ENCODE measurements around the gene POGK.
A peak's percentile ranks its signal among the peaks of the same experiment; 100 is the strongest.
"Not testable (repeated sequence)": the region's sequence is repeated elsewhere in the genome, so short reads cannot be mapped to it uniquely, and the experiment has no call there.

The POGK gene

DNA sequence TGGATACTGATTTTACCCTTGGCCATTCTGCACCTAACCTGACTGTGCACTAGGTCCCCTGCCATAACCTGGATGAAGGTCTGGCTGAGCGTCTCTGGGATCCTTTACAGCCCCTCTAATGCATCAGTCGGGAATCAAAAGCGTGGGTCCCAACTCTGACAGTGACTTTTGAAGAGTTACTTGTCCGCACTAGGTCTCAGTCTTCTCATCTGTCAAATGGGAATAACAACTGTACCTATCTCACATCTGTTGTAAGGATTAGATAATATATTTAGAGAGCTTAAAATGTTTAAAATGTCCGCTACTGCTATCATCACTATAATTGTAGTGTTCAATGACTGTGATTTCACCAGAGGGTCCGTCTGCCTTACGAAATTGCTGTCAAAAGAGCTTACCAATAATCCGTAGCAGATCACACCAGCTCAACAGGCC lies 36.0 kb downstream of the POGK start:
- no peak for TF ChIP-seq EZH2phosphoT487 (conservative IDR thresholded peaks at IDR 0.05; ENCODE audit: low read length)
- TF ChIP-seq, protein P1, sequence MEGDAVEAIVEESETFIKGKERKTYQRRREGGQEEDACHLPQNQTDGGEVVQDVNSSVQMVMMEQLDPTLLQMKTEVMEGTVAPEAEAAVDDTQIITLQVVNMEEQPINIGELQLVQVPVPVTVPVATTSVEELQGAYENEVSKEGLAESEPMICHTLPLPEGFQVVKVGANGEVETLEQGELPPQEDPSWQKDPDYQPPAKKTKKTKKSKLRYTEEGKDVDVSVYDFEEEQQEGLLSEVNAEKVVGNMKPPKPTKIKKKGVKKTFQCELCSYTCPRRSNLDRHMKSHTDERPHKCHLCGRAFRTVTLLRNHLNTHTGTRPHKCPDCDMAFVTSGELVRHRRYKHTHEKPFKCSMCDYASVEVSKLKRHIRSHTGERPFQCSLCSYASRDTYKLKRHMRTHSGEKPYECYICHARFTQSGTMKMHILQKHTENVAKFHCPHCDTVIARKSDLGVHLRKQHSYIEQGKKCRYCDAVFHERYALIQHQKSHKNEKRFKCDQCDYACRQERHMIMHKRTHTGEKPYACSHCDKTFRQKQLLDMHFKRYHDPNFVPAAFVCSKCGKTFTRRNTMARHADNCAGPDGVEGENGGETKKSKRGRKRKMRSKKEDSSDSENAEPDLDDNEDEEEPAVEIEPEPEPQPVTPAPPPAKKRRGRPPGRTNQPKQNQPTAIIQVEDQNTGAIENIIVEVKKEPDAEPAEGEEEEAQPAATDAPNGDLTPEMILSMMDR (IDR thresholded peaks at IDR 0.05; ENCODE audit: insufficient read depth, low read length, poor library complexity, severe bottlenecking) = no peak
- Histone ChIP-seq H3K9ac (ENCODE audit: low read length) (peak overlapping the region; percentile 82), H3K4me2 (ENCODE audit: low read depth, low read length, poor library complexity, severe bottlenecking) (peak overlapping the region; percentile 98), H3K36me3 (ENCODE audit: low read length) (no peaks in the 10 kb centered on the region), H3K27ac (ENCODE audit: low read depth, low read length) (peak overlapping the region; percentile 73; the same call in 1 of the 2 replicates), H3K4me3 (ENCODE audit: insufficient read depth, low read length, poor library complexity, severe bottlenecking) (peak overlapping the region; percentile 72), H3K79me2 (ENCODE audit: insufficient read depth, low read length) (peaks cover 54% of the 10 kb centered on the region), H3K9me3 (ENCODE audit: insufficient read depth, low read length) (no peaks in the 10 kb centered on the region), H3F3A (ENCODE audit: insufficient read depth) (no peaks in the 10 kb centered on the region), H4K20me1 (ENCODE audit: low read depth, low read length) (no peaks in the 10 kb centered on the region), H2AFZ (ENCODE audit: low read depth, low read length, severe bottlenecking) (peak overlapping the region; percentile 77), H3K9me2 (replicated peaks; ENCODE audit: insufficient read depth, low read length) (no peaks in the 10 kb centered on the region), H3K27me3 (ENCODE audit: low read length) (no peaks in the 10 kb centered on the region)

DNA sequence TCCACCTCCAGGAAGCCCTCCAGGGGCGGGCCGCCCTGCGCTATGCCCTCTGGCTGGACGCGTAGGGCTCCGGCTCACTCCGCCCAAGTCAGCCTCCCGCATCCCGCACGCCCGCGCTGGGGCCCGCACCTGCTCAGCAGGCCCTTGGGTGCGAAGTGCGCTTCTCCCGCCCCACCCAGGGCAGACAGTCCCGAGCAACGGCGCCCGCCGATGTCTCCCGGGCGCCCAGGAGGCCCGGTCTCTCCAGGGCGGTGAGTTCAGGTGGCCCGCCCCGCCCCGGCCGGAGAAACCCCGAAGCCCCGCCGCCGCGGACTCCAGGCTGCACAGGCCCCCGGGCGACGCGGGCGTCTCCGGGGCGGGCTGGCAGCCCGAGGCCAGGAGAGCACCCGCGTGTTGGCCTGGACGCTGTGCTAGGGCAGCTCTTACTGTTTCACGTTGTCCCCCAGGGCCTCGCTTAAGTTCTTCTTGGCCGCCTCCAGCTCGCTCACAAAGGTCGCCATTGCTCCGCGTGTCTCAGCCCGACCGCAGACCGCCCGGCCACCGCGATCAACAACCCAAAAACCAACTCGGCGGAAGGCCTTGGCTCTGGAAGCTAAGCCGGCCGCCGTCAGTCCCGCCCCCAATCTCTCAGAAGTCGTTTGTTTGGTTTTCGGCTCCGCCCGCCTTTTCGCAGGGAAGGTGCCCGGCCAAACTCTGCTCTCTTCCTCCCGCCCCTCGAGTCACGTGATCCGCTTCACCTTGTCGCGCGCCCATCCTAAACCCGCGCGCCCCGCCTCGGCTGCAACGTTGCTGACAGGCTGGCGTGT lies 36.7 kb downstream of the POGK start, which contains the start of gene TADA1:
Gene TADA1, minus strand, starts transcription at position 531 of the 806 bp plus-strand sequence. Its CDS starts 31 bp downstream, at position 500.
- Histone ChIP-seq H3K27ac (ENCODE audit: low read depth, low read length) (peak within 1 kb of the TSS; percentile 73), H2AFZ (ENCODE audit: low read depth, low read length, severe bottlenecking) (peak within 1 kb of the TSS; percentile 96), H3K79me2 (ENCODE audit: insufficient read depth, low read length) (peaks cover 48% of the 10 kb centered on the region), H4K20me1 (ENCODE audit: low read depth, low read length) (no peaks in the 10 kb centered on the region), H3K36me3 (ENCODE audit: low read length) (no peaks in the 10 kb centered on the region), H3K9me3 (ENCODE audit: insufficient read depth, low read length) (no peaks in the 10 kb centered on the region), H3F3A (ENCODE audit: insufficient read depth) (no peaks in the 10 kb centered on the region), H3K4me2 (ENCODE audit: low read depth, low read length, poor library complexity, severe bottlenecking) (peak within 1 kb of the TSS; percentile 98), H3K9me2 (replicated peaks; ENCODE audit: insufficient read depth, low read length) (no peaks in the 10 kb centered on the region), H3K9ac (ENCODE audit: low read length) (peak within 1 kb of the TSS; percentile 82), H3K4me3 (ENCODE audit: insufficient read depth, low read length, poor library complexity, severe bottlenecking) (peak within 1 kb of the TSS; percentile 72), H3K27me3 (ENCODE audit: low read length) (no peaks in the 10 kb centered on the region)
- TF ChIP-seq, protein P1 (IDR thresholded peaks at IDR 0.05; ENCODE audit: insufficient read depth, low read length, poor library complexity, severe bottlenecking) = no peak
- TF ChIP-seq EZH2phosphoT487 (conservative IDR thresholded peaks at IDR 0.05; ENCODE audit: low read length) = no peak

DNA sequence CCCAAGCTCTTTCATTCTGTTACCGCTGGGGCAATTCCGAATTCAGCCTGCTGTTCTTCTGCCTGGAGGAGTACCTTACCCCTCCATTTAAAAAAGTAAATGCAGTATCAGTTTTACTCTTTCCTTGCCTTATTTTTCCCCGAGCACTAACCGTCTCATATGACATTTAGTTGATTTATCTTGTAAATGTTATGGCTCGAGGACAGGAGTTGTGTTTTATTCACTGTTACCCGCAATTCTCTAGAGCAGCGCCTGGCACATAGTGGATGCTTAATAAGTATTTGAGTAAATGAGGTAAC lies 37.2 kb downstream of the POGK start:
- no peak overlapping the region for H3K27ac ChIP-seq (ENCODE audit: low read depth, low read length)
- H3K9me2 ChIP-seq (replicated peaks; ENCODE audit: insufficient read depth, low read length) = no peaks in the 10 kb centered on the region
- TF ChIP-seq, protein P1 (IDR thresholded peaks at IDR 0.05; ENCODE audit: insufficient read depth, low read length, poor library complexity, severe bottlenecking) = no peak
- no peak for TF ChIP-seq EZH2phosphoT487 (conservative IDR thresholded peaks at IDR 0.05; ENCODE audit: low read length)
- peaks cover 43% of the 10 kb centered on the region for H3K79me2 ChIP-seq (ENCODE audit: insufficient read depth, low read length)
- H3K9me3 ChIP-seq (ENCODE audit: insufficient read depth, low read length) = no peaks in the 10 kb centered on the region
- H3K4me3 ChIP-seq (ENCODE audit: insufficient read depth, low read length, poor library complexity, severe bottlenecking) = peak overlapping the region; percentile 59
- no peaks in the 10 kb centered on the region for H4K20me1 ChIP-seq (ENCODE audit: low read depth, low read length)
- H3F3A ChIP-seq (ENCODE audit: insufficient read depth) = no peaks in the 10 kb centered on the region
- peak overlapping the region; percentile 63 for H3K9ac ChIP-seq (ENCODE audit: low read length)
- peak overlapping the region; percentile 96 for H2AFZ ChIP-seq (ENCODE audit: low read depth, low read length, severe bottlenecking)
- H3K27me3 ChIP-seq (ENCODE audit: low read length) = no peaks in the 10 kb centered on the region
- peak overlapping the region; percentile 95 for H3K4me2 ChIP-seq (ENCODE audit: low read depth, low read length, poor library complexity, severe bottlenecking)
- no peaks in the 10 kb centered on the region for H3K36me3 ChIP-seq (ENCODE audit: low read length)

DNA sequence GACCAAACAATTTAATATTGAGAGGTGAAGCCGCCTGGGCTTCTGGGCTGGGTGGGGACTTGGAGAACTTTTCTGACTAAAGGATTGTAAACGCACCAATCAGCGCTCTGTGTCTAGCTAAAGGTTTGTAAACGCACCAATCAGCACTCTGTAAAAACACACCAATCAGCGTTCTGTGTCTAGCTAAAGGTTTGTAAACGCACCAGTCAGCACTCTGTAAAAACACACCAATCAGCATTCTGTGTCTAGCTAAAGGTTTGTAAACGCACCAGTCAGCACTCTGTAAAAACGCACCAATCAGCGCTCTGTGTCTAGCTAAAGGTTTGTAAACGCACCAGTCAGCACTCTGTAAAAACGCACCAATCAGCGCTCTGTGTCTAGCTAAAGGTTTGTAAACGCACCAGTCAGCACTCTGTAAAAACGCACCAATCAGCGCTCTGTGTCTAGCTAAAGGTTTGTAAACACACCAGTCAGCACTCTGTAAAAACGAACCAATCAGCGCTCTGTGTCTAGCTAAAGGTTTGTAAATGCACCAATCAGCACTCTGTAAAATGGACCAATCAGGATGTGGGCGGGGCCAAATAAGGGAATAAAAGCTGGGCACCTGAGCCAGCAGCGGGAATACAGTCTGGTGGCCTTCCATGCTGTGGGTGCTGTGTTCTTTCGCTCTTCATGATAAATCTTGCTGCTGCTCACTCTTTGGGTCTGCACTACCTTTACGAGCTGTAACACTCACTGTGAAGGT lies 39.1 kb downstream of the POGK start:
- H3K4me2 ChIP-seq (ENCODE audit: low read depth, low read length, poor library complexity, severe bottlenecking); H3K4me3 ChIP-seq (ENCODE audit: insufficient read depth, low read length, poor library complexity, severe bottlenecking); H3F3A ChIP-seq (ENCODE audit: insufficient read depth); H3K9me2 ChIP-seq (replicated peaks; ENCODE audit: insufficient read depth, low read length); H3K27ac ChIP-seq (ENCODE audit: low read depth, low read length); H3K27me3 ChIP-seq (ENCODE audit: low read length); H3K9ac ChIP-seq (ENCODE audit: low read length); H3K9me3 ChIP-seq (ENCODE audit: insufficient read depth, low read length); H4K20me1 ChIP-seq (ENCODE audit: low read depth, low read length); H3K36me3 ChIP-seq (ENCODE audit: low read length); H2AFZ ChIP-seq (ENCODE audit: low read depth, low read length, severe bottlenecking): not testable (repeated sequence)
- peaks cover 25% of the 10 kb centered on the region for H3K79me2 ChIP-seq (ENCODE audit: insufficient read depth, low read length)
